ENCODE data around the gene NKAIN1.
"Not testable (repeated sequence)": the region's sequence is repeated elsewhere in the genome, so short reads cannot be mapped to it uniquely, and the experiment has no call there.

Gene NKAIN1

GRCh38 chr1:31193729-31194128, 46.0 kb downstream of the NKAIN1 start:
- DNase-seq: no peak

GRCh38 chr1:31191281-31191680, 48.4 kb downstream of the NKAIN1 start:
- no peak for DNase-seq

GRCh38 chr1:31189696-31190674, 49.7 kb downstream of the NKAIN1 start:
- no peak for DNase-seq

DNA sequence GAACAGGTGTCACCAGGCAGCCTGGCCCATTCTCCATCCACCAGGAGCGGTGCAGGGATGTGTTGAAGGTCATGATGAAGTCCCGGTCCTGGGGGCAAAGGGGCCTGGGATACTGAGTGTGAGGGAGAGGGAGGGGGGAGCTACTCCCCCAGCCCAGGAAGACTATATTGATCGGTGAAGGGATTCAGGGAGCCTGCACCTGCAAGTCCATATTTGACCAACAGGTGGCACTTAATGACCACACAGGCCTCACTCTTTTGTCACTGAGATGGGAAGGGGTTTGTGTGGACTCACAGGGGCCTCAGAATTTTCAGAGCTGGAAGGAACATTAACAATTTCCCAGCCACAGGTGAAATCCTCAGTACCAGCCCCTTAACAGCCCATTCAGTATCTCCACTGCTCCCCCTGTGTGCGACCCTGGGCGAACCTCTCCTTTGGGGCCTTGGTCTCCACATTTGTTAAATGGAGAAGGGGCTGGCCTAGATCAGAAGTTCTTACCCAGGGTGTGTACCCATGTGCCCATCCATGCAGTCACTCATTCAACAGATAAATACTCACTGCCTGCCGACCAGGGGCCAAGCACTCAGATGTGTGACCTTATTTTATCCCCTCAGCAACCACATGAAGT, 55.6 kb downstream of the NKAIN1 start:
- no peak for DNase-seq

DNA sequence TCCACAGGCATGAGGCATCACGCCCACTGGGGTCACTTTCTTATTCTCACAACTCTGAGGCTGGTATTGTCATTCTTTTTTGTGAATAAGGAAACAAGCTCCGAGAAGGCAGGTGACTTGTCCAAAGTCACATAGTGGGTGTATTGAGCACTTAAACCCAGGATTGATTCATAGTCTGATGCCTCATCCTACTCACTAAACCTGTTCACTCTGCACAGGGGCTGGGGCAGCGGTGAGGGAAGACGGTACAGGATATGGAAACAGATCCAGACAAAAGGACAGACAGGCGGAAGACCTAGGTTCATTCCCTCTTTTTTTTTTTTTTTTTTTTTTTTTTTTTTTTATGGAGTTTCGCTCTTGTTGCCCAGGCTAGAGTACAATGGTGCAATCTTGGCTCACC, 56.6 kb downstream of the NKAIN1 start:
- DNase-seq: no peak

DNA sequence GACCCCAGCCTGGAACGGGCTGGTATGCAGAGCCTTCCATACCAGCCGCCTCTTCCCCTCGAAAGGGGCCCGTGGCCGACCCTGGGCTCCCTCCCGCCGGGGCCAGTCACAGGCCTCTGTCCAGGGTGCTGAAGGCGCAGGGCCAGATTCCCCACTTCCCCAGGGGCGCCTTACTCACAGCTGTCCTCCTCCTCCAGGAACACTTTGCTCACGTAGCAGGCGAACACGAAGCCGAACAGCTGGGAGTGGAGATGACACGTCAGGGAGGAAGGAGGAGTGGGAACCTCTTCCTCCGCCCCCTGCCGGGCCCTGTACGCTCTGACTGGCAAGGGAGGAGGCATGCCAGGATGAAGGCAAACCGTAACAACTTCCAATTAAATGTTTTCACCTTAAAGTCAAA, 57.3 kb downstream of the NKAIN1 start:
- DNase-seq: no peak

- DNase-seq: no peak
These were observed 58.0 kb downstream of the NKAIN1 start for GRCh38 chr1:31181515-31182343.

- no peak for DNase-seq
These were observed 59.3 kb downstream of the NKAIN1 start for GRCh38 chr1:31180338-31180737.

DNA sequence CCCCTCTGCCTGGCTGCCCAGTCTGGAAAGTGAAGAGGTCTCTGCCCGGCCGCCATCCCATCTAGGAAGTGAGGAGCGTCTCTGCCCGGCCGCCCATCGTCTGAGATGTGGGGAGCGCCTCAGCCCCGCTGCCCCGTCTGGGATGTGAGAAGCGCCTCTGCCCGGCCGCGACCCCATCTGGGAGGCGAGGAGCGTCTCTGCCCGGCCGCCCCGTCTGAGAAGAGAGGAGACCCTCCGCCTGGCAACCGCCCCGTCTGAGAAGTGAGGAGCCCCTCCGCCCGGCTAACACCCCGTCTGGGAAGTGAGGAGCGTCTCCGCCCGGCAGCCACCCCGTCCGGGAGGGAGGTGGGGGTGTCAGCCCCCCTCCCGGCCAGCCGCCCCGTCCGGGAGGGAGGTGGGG, 63.4 kb downstream of the NKAIN1 start:
- DNase-seq: not testable (repeated sequence)

GRCh38 chr1:31170486-31170735, 69.3 kb downstream of the NKAIN1 start:
- no peak for DNase-seq

GRCh38 chr1:31166462-31166861, 73.2 kb downstream of the NKAIN1 start:
- DNase-seq: no peak

- DNase-seq: no peak
These were observed 75.4 kb downstream of the NKAIN1 start for GRCh38 chr1:31164291-31164690.

DNA sequence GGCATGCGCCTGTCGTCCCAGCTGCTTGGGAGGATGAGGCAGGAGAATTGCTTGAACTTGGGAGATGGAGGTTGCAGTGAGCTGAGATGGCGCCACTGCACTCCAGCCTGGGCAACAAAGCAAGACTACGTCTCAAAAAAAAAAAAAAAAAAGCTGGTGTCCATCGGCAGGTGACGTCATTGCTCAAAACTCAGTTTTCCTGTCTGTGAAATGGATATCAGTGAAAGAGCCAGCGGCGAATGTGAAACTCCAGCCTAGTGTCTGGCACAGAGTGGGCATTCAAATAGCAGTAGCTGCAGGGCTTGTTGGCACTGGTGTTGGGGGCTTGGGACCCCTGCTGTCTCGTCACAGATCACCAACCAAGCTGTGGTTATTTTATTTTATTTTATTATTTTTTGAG, 75.8 kb downstream of the NKAIN1 start:
- no peak for DNase-seq

DNA sequence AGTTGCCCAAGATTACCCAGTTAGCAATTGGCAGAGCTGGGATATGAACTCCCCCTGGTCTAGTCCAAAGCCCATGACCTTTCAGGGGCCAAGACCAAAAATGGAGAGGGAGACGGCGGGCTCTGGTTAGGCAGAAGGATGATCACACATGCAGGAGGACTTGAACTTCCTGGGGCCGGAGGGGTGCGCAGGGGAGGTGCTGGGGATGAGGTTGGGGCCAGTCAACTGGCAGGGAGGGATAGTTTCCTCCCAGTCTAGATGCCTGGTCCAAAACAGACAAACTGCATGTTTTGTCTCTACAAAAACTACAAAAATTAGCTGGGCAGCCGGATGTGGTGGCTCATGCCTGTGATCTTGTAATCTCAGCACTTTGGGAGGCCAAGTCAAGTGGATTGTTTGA, 78.1 kb downstream of the NKAIN1 start:
- DNase-seq: no peak

- no peak for DNase-seq
These were observed 79.6 kb downstream of the NKAIN1 start for GRCh38 chr1:31159869-31160611.

GRCh38 chr1:31159323-31159722, 80.4 kb downstream of the NKAIN1 start:
- DNase-seq: no peak

GRCh38 chr1:31155216-31155806, 84.4 kb downstream of the NKAIN1 start:
- peak; percentile 32 for DNase-seq

GRCh38 chr1:31154632-31155215, 85.0 kb downstream of the NKAIN1 start:
- no peak for DNase-seq

DNA sequence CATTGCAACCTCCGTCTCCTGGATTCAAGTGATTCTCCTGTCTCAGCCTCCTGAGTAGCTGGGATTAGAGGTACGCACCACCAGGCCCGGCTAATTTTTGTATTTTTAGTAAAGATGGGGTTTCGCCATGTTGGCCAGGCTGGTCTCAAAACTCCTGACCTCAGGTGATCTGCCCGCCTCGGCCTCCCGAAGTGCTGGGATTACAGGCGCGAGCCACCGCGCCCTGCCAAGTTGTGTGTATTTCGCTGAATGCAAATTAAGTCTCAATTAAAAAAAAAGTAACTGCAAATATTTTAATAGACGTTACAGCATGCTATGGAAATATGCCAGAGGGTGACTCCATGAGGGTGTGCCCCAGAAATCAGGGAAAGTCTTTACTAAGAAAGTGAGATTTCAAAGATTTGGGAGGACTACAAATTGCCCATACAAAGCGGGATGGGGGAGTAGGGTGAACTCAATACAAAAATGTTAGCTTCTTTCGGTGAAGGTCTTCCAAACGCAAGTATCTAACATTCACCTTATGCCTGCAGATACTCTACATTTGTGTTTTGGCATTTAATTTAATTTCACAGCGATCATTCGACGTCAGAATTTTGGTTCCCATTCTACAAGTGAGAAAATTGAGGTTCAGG, 85.6 kb downstream of the NKAIN1 start:
- DNase-seq: no peak

DNA sequence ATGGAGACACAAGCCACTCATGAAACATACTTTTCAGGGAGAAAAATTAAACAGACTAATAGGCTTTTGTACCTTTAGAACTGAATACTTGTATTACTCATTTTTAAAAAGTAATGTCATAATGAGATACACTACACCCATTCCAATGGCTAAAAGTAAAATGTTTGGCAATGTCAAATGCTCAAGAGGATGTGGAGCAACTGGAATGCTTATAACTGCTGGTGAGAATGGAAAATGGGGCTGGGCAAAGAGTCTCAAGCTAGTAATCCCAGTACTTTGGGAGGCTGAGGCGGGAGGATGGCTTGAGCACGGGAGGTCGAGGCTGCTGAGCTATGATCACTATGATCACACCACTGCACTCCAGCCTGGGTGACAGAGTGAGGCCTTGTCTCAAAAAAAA, 86.3 kb downstream of the NKAIN1 start:
- DNase-seq: no peak

GRCh38 chr1:31152181-31152795, 87.4 kb downstream of the NKAIN1 start:
- no peak for DNase-seq

All from activated gamma-delta T cell (primary cell).